B cell (primary cell): ENCODE data around the gene ADM5.

Experiments
- CTCF ChIP-seq: fragments of 200-600 bp; IDR thresholded peaks from one replicate; pipeline ENCODE4 v1.8.0; 2022; ENCODE audit warnings: antibody characterized with exemption, mild to moderate bottlenecking
- EZH2 ChIP-seq: IDR thresholded peaks from 2 replicates; pipeline ENCODE4 v1.6.1; 2012; ENCODE audit warnings: borderline replicate concordance, low read depth, mild to moderate bottlenecking, moderate library complexity, low read length; ENCODE audit not compliant: insufficient read depth, poor library complexity, severe bottlenecking

DNA sequence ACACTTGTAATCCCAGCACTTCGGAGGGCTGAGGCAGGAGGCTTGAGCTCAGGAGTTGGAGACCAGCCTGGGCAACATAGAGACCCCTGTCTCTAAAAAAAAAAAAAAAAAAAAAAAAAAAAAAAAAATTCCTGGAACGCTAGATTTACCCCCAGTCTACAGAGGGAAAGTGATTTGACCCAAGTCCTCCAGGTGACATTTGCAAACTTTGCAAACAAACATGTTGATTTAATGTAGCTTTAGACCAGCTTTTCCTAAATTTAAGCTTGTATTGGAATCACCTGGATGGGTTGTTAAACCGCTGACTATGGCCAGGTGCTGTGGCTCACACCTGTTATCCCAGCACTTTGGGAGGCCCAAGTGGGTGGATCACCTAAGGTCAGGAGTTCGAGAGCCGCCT is 10.0 kb downstream of the ADM5 start:
- no peak for TF ChIP-seq EZH2
- TF ChIP-seq CTCF, result no peak
